ENCODE measurements around the gene DNAH6.

DNAH6 gene

DNA sequence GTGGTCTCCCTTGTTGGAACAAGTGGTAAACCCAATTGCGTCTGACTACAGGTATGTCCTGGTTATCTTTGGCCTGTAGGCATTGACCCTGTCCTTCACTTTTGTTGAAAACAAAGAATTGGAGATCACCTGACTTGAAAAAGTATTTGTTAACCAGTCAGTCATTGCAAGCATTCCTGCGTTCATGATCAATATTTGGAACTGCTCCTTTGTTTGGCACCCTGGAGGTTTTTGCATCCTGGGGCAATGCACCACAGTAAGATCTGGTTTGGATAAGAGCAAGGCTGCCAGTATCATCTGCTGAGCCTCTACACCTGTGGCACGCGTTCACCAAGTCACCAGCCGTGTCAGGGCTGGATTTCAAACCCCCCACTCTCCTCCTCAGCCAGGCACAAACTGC is 115.7 kb downstream of the DNAH6 start:
- DNase-seq: no peak

DNA sequence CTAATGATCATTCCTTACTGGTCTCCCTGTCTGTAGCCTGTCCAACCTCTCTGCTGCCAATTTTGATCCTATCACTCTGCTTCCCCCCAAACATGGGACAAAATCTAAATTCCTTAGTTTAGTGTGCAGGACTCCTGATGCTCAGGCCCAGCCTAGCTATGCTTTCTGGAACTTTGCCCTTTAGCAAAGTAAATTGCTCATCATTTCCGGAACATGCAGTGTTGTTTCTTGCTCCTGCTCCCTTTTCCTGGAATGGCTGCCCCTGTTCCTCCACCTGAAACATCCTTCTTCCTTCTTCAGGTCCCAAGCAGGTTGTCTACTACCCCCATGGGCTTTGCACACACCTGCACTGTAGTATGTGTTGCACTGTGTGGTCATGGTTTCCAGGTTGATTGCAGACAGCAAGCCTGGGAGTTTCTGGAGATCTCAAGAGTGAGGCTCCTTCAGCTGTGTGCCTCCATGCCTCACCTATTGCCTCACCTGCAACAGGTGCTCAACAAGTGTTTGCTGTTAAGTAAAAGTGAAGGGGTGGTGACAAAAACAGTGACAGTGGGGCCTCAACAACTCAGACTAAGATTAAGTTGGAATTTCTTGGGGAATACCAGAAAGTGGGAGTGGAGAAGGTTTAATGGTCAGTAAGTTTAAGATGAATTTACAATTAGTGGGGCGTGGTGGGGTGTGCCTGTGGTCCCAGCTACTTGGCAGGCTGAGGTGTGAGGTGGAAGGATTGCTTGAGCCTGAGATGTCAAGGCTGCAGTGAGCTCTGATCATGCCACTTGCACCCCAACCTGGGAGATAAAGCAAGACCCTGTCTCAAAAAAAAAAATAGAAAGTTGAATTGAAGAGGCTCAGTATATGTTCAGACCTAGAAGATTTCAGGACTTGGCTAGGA is 120.0 kb downstream of the DNAH6 start:
- DNase-seq: no peak

DNA sequence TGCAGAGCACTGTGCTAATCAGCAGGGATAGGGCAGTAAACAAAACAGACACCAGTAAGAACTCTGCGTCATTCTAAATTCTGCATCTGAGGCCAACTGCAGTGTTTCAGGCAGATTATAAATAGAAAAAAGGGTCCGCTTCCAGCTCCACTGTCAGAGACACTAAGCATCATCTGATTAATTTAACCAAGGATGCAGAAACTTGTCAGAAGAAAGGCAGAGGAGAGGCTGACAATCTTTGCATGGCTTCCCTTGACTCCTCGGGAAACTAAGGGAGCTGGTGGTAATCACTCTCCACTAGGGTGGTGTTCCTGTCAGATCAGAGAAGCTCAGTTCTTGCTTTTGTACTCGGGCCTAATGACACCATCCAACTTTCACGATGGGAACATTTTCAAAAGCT is 123.5 kb downstream of the DNAH6 start:
- no peak for DNase-seq

DNA sequence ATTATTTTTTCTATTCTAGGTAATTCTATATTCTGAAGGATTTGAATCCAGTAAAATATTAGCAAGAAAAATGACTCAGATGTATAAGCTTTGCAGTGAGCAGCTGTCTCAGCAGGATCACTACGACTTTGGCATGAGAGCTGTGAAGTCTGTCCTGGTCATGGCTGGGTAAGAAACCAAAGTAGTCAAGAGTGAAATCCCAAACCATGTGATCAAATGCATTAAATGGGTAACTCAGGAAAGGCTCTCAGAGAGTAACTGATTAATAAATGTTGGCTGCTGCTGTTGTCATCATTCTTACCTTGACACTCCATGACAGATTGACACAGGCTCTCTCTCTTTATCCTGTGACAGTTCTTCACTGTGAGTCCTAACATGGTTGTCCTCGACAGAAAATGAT is 124.1 kb downstream of the DNAH6 start:
- DNase-seq: no peak

DNA sequence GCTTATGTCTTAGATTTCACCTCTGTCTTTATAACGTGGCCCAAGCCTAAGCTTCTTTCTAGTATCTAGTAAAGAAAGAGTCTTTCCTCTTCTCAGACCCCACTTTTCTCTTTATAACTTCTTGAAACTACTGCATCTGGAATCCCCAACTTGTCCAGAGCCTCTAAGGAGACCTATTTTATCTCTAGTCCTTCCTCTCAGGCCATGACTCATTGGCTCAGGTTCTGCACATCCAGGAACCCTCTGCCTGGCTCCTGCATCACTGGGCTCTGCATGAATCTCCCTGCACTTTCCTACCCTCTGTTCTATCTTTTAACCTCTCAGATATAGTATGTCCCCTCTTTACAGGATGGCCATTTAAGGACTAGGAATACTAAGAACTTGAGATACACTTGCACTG is 124.7 kb downstream of the DNAH6 start:
- DNase-seq: no peak

DNA sequence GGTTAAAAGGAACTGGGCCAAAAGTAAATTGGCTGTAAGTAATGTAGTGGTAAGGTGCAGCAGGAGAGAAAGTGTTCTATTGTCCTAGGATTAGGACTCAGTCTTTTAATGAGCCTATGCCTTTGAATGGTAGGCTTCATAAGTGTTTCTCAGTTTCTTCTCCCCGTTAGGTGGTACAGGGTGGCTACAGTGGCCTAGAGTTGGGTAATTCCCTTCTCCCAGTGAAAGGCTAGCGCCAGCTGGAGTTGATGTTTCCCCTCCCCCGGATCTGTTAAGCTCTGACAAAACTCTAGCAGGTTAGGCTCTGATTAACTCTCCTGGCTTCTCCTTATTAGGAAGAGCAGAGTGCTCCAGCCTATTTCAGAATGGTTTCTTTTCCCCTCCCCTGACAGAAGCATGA is 127.7 kb downstream of the DNAH6 start:
- DNase-seq: no peak

DNA sequence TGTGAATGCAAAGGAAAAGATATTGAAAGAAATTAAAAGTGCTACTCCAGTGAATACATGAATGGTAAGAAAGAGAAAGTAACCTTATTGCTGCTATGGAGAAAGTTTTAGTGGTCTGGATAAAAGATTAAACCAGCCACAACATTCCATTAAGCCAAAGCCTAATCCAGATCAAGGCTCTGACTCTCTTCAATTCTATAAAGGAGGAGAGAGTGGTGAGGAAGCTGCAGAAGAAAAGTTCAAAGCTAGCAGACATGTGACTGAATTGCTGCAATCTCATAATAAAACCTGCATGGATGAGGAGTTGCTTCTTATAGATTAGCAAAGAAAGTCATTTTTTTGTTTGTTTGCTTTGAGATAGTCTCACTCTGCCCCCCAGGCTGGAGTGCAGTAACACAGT is 130.2 kb downstream of the DNAH6 start:
- no peak for DNase-seq

DNA sequence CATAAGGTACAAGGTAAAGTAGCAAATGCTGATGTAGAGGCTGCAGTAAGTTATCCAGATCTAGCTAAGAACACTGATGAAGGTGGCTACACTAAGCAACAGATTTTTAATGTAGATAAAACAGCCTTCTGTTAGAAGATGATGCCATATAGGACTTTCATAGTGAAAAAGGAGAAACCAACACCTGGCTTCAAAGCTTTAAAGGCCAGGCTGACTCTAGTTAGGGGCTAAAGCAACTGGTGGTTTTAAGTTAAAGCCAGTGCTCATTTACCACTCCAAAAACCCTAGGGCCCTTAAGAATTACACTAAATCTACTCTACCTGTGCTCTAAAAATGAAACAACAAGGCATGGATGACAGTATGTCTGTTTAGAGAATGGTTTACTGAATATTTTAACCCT is 131.0 kb downstream of the DNAH6 start:
- no peak for DNase-seq

DNA sequence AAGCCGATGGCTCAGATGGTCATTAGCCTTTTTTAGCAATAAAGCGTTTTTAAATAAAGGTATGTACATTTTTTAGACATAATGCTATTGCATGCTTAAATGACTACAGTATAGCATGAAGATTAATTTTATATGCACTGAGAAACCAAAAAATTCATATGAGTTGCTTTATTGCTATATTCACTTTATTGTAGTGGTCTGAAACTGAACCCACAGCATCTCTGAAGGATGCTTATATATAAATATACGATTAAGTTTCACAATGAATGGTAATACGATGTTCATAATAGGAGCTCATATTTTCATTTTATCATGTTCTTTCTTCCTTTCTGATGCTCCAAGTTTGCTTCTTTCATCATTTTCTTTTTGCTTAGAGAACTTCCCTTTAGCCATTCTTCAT is 132.8 kb downstream of the DNAH6 start:
- DNase-seq: no peak

DNA sequence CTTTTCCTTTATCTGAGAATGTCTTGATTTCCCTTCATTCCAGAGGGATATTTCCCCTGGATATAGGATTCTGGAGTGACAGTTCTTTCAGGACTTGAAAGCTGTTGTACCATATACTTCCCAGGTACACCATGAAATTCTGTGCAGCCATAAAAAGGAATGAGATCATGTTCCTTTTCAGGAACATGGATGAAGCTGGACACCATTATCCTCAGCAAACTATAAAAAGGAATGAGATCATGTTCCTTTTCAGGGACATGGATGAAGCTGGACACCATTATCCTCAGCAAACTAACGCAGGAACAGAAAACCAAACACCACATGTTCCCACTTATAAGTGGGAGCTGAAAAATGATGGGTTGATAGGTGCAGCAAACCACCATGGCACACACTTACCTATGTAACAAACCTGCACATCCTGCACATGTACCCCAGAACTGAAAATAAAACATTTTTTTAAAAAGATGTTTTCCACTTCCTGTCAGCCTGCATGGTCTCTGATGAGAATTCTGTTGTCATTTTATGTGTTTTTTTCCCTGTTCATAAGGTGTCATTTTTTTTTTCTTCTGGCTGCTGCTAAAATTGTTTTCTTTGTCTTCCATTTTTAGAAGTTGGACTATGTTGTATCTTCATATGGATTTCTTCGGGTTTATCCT is 133.3 kb downstream of the DNAH6 start:
- no peak for DNase-seq

DNA sequence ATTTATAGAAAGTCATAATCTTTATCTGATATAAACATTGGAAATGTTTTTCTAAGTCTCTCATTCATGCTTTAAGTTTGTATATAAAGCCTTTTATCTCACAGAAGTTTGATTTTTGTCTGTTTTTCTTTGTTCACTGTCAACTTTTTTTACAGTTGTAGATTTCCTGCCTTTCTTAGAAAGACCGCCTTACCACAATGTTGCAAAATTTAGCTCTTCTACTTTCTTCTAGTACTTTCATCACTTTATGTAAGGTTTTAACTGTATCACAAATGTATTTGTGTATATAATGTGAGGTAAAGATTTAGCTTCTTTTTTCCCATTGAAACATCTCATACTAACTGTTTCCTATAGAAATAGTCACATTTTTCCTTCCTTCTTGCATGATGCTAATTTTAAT is 136.1 kb downstream of the DNAH6 start:
- DNase-seq: no peak

DNA sequence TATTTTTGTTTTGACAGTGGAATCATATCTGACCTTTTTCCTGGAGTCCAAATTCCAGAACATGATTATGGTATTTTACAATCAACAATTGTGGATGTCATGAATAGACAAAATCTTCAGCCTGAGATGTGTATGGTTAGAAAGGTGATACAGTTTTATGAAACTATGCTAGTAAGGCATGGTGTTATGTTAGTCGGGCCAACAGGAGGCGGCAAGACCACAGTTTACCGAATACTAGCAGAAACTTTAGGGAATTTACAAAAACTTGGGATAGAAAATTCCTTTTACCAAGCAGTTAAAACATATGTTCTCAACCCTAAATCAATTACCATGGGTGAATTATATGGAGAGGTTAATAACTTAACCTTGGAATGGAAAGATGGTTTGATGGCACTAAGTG is 137.0 kb downstream of the DNAH6 start:
- DNase-seq: no peak

DNA sequence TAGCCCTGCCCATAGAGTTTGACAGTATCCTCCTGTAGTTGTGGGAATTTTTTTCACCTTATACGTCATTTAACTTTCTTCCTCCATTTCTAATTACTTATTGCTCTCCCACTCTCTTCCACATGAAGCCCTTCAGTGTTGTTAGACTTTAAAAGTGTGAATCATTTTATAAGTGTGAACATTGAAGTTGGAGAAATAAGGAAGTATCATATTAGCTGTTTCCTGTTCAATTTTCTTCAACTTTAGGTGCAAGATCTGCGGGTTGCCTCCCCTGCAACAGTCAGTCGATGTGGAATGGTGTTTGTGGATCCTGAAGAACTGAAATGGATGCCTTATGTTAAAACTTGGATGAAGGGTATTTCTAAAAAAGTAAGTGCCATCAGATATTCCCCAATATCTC is 138.1 kb downstream of the DNAH6 start:
- no peak for DNase-seq

DNA sequence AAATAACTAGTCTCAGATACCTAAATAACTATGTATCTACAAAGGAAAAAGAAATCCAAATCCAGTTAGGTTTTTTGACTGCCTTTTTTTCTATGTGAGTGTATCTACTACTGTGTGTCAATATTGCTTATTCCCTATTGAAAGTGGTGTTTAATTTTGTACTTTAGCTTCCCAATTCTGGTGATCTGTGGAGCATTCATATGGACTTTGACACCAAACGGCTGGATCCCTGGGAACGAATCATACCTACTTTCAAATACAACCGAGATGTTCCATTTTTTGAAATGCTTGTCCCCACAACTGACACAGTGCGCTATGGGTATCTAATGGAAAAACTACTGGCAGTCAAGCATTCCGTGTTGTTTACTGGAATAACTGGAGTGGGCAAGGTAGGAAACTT is 152.8 kb downstream of the DNAH6 start:
- DNase-seq: no peak

DNA sequence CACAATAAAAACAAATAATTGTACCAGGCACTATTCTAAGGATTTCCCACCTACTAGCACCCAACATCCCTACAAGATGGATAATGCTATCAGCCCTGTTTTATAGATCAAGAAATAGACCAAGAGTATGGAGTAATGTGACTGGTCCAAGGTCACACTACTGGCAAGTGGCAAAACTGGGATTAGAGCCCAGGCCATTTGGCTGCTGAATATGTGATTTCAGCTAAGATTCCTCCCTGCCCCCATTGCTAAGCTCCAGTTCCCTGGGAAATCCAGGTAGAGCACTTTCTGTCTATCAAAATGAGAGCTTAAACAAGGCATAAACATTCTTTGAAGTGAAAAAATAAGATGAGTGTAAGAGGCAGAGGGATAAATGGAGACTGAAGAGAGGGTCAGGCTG is 157.8 kb downstream of the DNAH6 start:
- no peak for DNase-seq

DNA sequence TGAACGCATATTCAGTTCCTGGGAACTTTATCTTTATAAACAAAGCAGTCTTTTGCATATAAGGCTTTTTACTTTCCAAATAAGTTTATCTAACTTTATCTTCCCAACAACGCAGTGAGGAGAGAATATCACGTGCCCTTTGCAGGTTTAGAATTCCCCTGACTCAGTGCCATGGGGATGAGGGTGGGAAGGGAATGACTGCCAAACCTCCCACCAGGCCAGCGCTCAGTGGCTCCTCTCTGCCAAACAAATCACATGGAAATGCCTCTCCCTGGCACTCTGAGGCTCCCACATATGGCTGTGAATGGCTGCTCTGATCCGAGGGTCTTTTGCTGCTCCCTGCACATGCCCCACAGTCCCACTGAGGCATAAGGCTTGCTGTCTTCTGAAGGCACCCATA is 158.3 kb downstream of the DNAH6 start:
- DNase-seq: no peak

DNA sequence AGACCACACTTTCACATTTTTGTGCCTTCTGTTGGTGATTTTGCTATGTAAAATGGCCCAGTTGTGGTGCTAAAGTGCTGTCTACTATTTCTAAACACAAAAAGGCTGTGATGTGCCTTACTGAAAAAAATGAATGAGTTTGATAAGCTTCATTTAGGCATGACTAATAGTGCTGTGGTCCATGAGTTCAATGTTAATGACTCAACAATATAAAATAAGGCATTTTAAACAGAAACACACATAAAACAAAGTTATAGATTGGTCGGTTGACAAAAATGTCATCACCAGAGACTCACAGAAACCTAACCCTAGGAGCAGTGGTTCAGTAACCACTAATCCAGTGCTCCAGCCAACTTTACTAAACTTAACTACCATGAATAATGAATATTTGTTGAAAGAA is 160.0 kb downstream of the DNAH6 start:
- DNase-seq: no peak

DNA sequence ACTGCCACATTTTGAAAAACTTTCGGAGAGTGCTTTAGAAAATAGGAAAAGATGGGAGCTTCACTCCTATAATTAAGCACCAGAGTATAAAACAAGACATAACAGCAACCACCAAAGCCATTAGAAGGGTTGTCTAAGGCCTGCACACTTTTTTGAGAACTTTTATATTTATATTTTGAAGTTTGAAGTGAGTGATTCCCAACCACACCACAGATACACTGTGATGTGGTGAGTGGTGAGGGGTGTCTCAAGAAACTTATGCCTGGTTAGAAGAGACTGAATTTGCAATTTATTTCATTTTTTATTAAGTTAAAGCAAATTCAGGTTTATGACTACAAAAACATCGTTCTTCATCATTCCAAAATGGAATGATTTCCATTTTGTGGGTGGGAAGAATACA is 161.9 kb downstream of the DNAH6 start:
- DNase-seq: no peak

DNA sequence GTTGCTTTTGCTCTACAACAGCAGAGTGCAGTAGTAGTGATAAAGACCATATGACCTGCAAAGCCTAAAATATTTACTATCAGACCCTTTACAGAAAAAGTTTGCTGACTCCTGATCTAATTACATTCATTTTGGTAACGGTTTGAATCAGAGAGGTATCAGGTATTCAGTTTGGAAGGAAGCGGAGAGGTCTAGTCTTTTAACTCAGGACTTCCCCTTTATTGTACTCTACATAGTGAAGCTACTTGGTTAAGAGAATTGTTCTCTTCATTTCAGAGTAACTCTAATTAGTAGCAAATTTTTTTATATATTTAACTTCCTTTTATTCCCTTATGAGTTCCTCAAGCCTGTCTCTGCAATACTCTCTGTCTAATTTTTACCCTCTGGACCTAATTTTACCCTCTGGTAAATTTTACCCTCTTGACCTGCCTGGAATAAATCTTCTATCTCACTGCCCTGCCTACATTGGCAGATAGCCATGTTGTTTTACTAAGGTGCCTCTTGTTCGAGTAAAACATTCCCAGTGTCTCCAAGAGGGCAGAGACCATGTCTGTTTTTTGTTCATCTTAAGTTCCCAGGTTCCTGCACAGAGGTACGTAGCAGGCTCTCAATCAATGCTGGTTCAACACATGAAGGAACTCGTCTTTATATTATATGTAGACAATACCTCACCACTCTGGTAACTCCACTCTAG is 170.6 kb downstream of the DNAH6 start:
- DNase-seq: no peak

DNA sequence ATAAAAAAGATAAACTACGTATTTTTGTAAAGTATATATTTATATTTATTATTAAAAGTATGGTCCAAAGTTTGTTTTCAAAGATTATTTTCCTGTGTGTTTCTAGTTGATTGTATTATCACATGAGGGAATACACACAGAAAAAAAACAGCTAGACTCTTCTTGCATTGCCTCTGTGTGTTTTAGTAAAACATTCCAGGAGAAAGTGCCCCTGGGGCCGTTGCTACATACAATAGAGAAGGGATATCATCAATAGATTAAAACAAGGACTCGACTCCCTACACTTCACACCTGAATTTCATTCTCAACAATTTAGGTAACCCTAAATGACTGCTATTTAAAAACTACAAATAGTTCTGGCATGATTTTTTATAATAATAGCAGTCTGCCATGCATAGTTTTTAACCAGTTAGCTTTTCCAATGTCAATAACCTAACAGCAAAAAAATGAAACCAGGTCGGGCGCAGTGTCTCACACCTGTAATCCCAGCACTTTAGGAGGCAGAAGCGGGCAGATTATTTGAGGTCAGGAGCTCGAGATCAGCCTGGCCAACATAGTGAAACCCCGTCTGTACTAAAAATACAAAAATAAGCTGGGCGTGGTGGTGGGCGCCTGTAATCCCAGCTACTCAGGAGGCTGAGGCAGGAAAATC is 171.3 kb downstream of the DNAH6 start:
- no peak for DNase-seq

DNA sequence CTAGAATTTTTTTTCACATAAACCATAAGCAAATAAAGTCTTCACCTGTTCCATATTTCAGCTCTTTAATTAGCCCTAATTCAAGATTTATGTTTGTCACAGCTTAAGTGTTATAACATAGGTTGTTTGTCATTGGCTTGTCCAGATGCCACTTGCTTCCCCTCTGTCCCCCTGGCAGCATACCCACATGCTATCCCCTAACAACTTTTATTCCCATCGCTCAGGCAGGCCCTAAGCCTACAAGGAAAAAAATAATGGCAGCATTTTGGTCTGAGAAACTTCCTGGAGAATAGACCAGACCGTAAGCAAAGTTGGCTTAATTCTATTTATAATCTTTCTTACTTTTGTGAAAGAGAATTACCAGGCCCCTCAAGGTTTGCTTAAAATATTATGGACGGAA is 173.9 kb downstream of the DNAH6 start:
- no peak for DNase-seq

DNA sequence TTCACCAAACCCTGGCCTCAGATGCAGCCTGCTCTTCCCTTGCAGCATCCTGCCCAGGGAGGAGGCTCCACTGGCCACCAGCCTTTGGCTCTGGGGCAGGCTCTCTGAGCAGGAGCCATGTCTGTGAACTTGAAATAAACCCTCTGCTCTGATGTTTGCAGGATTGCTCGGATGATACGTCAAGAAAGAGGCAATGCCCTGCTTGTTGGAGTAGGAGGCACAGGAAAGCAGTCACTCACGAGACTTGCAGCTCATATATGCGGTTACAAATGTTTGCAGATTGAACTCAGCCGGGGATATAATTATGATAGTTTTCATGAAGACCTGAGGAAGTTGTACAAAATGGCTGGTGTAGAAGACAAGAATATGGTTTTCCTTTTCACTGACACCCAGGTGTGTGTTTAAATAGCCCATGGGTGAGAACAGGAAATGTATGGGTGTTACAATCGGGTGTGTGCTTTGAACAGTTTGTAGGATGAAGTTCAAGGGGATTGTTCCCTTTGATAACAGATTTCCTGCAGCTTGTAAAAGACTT is 177.9 kb downstream of the DNAH6 start:
- DNase-seq: peak in 1 of 2 experiments; percentile 18

DNA sequence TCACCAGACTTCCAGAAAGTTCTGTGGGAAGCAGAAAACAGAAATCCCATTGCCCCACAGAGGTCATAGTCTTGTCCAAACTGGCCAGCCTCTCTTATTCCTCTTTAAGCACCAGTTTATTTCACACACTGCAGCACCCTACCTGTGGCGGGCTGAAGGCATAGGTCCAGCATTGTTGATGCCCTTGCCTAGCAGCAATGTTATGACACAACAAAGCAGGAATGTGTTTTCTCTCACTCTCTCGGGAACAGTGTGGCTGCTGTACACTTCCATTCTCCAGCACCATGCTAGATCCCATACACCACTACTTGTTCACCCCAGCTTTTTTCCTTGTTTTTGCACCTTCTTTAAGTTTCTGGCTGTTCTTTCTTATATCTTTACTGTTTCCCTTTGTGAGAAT is 181.6 kb downstream of the DNAH6 start:
- no peak for DNase-seq
